GM12892 (cell line): ENCODE results near the gene SMIM23.

Experiments
- POLR2A ChIP-seq: IDR thresholded peaks from 2 replicates; pipeline ENCODE4 v1.6.1; 2011; ENCODE audit warnings: low read depth, low read length, control low read depth
- POLR2AphosphoS5 ChIP-seq: IDR thresholded peaks from 2 replicates; pipeline ENCODE4 v1.6.1; 2011; ENCODE audit warnings: low read depth, low read length, control low read depth

GRCh38 chr5:171839112-171839511 lies 53.5 kb downstream of the SMIM23 start:
- TF ChIP-seq POLR2AphosphoS5 = no peak
- no peak for TF ChIP-seq POLR2A
